Stomach smooth muscle (tissue), 2 donors: ENCODE measurements around the gene ST6GALNAC1.
"Not testable (repeated sequence)": the region's sequence is repeated elsewhere in the genome, so short reads cannot be mapped to it uniquely, and the experiment has no call there.

ENCODE experiments used
- H3K27ac ChIP-seq: one replicate; pipeline ENCODE4 v1.7.0; 2013; ENCODE audit warnings: mild to moderate bottlenecking, low read length, inconsistent platforms
- H3K27me3 ChIP-seq, 2 donors: one replicate each; pipeline ENCODE4 v1.7.0; 2013; ENCODE audit warnings: low read length in 2 of 2; ENCODE audit not compliant: insufficient read depth in 2 of 2, control insufficient read depth in 1 of 2
- H3K36me3 ChIP-seq, 2 donors: one replicate each; pipeline ENCODE4 v1.7.0; 2013; ENCODE audit warnings: low read length in 2 of 2; ENCODE audit not compliant: control insufficient read depth in 2 of 2, insufficient read depth in 2 of 2
- H3K4me1 ChIP-seq: one replicate; pipeline ENCODE4 v1.7.0; 2013; ENCODE audit warnings: low read length; ENCODE audit not compliant: control insufficient read depth, insufficient read depth
- H3K4me3 ChIP-seq, 2 donors: one replicate each; pipeline ENCODE4 v1.7.0; 2013; ENCODE audit warnings: low read length in 2 of 2
- H3K9ac ChIP-seq, 2 donors: one replicate each; pipeline ENCODE4 v1.7.0; 2013; ENCODE audit warnings: low read length in 2 of 2, mild to moderate bottlenecking in 1 of 2
- H3K9me3 ChIP-seq, 2 donors: one replicate each; pipeline ENCODE4 v1.7.0; 2013; ENCODE audit warnings: low read length in 2 of 2; ENCODE audit not compliant: control insufficient read depth in 2 of 2
- donor health status: healthy.
- donor health status: Pancreatic carcinoma.

Gene ST6GALNAC1

DNA sequence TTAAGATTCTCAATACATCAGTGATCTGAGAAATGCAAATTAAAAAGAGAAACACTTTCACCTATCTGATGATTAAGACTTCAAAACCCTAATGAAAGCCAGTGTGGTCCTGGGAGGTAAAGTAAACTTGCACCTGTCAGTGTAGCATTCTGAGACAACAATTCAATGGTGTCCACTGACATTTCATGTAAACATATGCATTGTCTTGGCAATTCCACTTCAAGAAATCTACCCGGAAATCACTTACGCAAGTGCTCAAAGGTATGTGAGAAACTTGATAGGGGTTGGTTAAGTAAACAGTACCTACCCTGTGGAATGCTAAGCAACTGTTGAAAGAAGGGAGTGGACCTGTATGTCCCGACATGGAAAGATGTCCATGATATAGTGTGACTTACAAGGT is 2.1 kb downstream of the ST6GALNAC1 start:
- Histone ChIP-seq H3K9ac (no peak overlapping the region), H3K27ac (no peak overlapping the region), H3K4me3 (no peak overlapping the region), H3K36me3 (no peaks in the 10 kb centered on the region), H3K27me3 (peaks cover 0 to 6% of the 10 kb centered on the region in 2 donors), H3K9me3 (no peaks in the 10 kb centered on the region), H3K4me1 (no peaks in the 10 kb centered on the region)

DNA sequence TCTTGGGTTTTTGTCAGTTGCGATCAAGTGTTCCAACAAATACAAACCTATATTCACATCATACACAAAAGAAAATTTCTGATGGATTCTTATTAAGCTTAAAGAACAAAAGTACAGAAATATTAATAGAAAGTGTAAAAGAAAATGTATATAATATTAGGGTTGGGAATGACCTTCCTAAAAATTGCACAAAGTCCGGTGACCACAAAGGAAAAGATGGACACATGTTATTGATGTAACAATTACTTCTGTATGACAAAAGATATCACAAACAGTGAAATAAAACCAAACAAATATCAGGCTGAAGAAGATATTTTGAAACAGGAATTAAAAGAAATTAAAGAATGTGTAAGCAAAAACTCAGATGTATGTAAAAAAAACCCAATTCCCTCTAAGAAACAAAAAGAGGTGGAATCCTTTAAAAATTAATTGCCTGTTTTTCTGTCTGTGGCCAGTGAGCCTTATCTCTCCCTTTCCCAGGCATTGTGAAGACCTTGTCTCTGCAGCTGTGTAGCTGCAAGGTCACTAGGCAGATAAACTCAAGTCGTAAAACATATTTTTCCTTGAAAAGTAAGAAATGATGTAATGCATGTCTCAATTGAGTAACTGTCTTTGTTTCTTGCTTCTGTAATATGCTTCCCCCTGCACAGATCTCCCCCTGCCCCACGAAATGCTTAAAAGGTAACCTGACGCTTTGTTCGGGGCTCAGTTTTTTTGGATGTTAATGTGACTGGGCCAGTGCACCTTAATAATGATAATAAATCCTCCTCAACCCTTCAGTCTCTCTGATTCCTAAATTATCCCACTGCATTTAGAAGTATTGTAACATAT is 2.8 kb downstream of the ST6GALNAC1 start:
- peaks cover 0 to 6% of the 10 kb centered on the region in 2 donors for H3K27me3 ChIP-seq
- H3K9ac ChIP-seq = no peak overlapping the region
- H3K4me1 ChIP-seq = no peaks in the 10 kb centered on the region
- H3K36me3 ChIP-seq = no peaks in the 10 kb centered on the region
- no peak overlapping the region for H3K4me3 ChIP-seq
- no peaks in the 10 kb centered on the region for H3K9me3 ChIP-seq
- no peak overlapping the region for H3K27ac ChIP-seq

DNA sequence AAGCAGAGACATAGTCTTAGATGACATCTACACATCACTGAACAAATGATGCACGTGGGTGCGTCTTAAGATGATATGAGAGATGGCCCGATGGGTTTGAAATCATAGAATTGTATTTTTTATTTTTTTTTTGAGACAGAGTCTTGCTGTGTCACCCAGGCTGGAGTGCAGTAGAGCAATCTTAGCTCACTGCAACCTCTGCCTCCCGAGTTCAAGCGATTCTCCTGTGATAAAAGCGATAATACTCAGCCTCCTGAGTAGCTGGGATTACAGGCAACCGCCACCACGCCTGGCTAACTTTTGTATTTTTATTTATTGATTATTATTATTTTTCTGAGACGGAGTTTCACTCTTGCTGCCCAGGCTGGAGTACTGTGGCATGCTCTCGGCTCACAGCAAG is 5.3 kb downstream of the ST6GALNAC1 start:
- H3K9me3 ChIP-seq = no peaks in the 10 kb centered on the region
- no peak overlapping the region for H3K4me3 ChIP-seq
- no peaks in the 10 kb centered on the region for H3K4me1 ChIP-seq
- peaks cover 0 to 7% of the 10 kb centered on the region in 2 donors for H3K27me3 ChIP-seq
- no peaks in the 10 kb centered on the region for H3K36me3 ChIP-seq
- H3K27ac ChIP-seq = no peak overlapping the region
- no peak overlapping the region for H3K9ac ChIP-seq

DNA sequence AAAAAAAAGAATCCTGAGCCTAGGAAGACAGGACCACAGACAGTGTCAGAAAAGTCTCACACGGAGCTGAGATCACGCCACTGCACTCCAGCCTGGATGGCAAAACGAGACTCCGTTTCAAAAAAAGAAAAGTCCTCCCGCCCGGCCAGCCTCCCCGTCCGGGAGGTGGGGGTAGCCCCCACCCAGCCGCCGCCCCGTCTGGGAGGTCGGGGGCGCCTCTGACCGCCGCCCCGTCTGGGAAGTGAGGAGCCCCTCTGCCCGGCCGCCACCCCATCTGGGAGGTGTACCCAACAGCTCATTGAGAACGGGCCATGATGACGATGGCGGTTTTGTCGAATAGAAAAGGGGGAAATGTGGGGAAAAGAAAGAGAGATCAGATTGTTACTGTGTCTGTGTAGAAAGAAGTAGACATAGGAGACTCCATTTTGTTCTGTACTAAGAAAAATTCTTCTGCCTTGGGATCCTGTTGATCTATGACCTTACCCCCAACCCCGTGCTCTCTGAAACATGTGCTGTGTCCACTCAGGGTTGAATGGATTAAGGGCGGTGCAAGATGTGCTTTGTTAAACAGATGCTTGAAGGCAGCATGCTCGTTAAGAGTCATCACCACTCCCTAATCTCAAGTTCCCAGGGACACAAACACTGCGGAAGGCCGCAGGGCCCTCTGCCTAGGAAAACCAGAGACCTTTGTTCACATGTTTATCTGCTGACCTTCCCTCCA is 6.9 kb downstream of the ST6GALNAC1 start:
- not testable (repeated sequence) for H3K9me3 ChIP-seq, H3K4me3 ChIP-seq, H3K9ac ChIP-seq, H3K27me3 ChIP-seq, H3K4me1 ChIP-seq, H3K36me3 ChIP-seq, H3K27ac ChIP-seq

DNA sequence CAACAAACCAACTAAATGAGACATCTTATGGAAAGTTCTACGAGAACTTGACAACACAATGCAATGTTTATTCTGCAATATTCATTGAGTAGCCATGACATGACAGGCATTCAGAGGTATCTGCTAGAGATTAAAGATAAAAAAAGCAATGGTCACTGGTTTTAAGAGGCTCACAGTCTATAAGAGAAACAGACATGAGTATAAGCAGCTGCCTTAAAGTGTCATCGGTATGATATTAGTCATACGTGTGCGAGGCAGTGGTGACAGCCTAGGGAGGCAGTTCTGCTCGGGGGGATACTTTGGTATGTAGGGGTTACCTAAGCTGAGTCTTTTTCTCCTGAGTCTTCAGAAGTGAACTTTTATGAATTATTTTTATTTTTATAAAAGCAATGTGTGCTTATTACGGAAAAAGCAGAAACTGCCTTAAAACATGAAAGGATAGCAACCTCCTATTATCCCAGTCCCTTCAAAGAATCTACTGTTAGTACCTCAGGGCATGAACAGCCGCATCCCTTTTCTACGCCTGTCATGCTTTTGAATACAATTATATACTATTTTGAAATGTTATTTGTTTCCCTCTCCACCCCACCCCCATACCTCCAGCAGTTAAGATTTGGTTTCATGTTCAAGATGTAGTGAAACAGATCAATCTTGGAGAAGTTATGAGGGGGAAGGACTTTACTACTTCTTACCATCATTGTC is 7.7 kb downstream of the ST6GALNAC1 start:
- peaks cover 0 to 3% of the 10 kb centered on the region in 2 donors for H3K27me3 ChIP-seq
- H3K4me3 ChIP-seq = no peak overlapping the region
- no peaks in the 10 kb centered on the region for H3K36me3 ChIP-seq
- H3K9me3 ChIP-seq = no peaks in the 10 kb centered on the region
- no peak overlapping the region for H3K27ac ChIP-seq
- H3K4me1 ChIP-seq = no peaks in the 10 kb centered on the region
- H3K9ac ChIP-seq = no peak overlapping the region

DNA sequence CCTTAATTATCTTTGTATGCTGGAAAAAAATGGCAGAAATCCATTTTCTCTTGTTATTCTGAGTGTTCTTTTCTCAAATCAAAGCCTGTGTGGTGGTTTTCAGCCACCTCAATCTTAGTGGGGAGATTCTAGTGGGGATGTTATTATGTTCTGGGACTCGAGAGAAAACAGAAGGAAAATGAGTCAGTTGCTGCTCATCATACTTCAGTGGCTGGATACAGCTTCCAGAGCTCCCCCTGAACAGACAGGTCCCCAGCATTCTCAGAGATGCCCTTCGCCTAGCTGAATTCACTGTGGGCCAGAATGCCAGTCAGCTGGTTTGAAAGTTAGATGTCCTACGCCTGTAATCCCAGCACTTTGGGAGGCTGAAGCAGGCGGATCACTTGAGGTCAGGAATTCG is 8.5 kb downstream of the ST6GALNAC1 start:
- peaks cover 0 to 3% of the 10 kb centered on the region in 2 donors for H3K27me3 ChIP-seq
- no peaks in the 10 kb centered on the region for H3K36me3 ChIP-seq
- no peaks in the 10 kb centered on the region for H3K9me3 ChIP-seq
- no peaks in the 10 kb centered on the region for H3K4me1 ChIP-seq
- H3K27ac ChIP-seq = no peak overlapping the region
- H3K9ac ChIP-seq = no peak overlapping the region
- no peak overlapping the region for H3K4me3 ChIP-seq

DNA sequence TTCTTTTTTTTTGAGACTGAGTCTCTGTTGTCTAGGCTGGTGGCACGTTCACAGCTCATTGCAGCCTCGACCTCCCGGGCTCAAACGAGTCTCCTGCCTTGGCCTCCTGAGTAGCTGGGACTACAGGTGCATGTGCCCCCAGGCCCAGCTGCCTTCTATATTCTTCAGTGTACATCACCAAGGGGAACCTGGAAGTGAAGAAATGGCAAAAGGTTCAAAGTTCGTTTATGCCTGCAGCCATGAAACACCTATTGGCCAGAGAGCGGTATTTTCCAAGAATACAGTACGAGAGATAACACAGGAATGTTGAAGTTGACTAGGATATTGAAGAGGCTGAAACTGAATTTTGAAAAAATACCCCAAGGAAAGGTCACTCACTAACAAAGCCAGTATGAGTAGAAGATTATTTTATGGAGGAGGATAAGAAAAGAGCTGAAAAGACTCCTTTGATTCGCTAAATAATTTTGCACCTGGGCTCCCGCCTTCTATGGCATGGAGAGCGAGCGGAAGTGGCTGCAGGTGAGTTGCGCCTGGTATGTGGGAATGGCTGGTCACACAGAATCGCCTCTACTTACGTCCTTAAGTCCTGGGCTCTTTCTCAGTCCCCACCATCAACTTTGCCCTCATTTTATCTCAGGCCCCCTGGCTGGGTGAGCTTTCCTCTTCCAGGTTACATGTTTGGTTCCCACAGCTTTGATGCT is 9.8 kb downstream of the ST6GALNAC1 start:
- Histone ChIP-seq H3K36me3 (no peaks in the 10 kb centered on the region), H3K4me3 (no peak overlapping the region), H3K9me3 (no peaks in the 10 kb centered on the region), H3K4me1 (no peaks in the 10 kb centered on the region), H3K9ac (no peak overlapping the region), H3K27ac (no peak overlapping the region), H3K27me3 (peaks cover 0 to 3% of the 10 kb centered on the region in 2 donors)

DNA sequence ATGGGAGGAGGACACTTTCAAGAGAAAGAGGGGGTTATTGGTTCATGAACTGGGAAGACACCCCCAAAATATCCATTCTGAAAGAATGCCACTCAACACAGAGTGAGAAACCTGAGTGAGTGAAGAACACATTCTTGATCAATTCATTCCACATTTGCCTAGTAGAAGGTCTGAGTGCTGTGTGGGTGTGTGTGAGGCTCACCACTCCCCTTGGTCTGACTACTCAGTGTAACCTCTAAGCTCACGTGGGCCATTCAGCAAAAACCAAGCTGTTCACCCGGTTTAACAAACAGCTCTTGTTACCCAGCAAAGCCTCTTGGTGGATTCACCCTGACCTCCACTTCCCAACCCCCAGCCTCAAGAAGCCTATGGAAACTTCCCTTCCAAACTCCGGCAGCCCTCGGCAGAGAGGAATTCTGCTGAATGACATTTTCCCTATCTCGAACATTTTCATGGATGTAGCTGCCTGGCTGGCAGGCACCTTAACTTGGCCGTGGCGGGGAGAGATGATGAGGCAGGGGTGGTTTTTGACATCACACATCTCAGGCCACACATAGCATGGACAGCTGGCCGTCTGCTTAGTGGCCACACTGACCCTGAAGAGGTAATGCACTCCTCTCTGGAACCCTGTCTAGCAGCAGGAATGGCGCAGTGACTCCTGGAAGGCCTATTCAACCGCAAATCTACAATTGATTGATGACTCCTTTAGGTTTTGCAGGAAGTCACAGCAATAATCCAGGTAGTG is 11.6 kb downstream of the ST6GALNAC1 start:
- no peaks in the 10 kb centered on the region for H3K36me3 ChIP-seq
- no peaks in the 10 kb centered on the region for H3K9me3 ChIP-seq
- no peak overlapping the region for H3K9ac ChIP-seq
- no peak overlapping the region for H3K27ac ChIP-seq
- peaks cover 0 to 3% of the 10 kb centered on the region in 2 donors for H3K27me3 ChIP-seq
- H3K4me3 ChIP-seq = no peak overlapping the region
- no peaks in the 10 kb centered on the region for H3K4me1 ChIP-seq

DNA sequence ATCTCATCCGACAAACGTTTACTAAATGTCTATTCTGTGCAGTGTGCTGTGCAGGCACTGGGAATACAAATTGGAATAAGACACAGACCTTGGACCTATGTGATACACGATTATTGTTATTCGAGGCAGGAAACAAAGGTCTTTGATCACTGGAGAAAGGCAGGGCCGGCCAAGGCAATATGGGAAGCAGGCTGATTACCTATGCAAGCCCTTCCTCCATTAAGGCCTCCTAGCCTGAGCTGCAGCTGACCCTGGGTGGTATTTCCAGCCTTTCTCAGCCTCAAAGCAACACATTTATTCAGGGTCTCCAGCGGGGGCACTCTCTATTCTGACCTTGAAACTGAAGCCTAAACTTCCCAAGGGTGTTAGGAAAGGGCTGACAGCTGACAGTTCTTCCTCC is 13.4 kb downstream of the ST6GALNAC1 start:
- H3K4me3 ChIP-seq = no peak overlapping the region
- H3K27ac ChIP-seq = no peak overlapping the region
- no peaks in the 10 kb centered on the region for H3K4me1 ChIP-seq
- no peak overlapping the region for H3K9ac ChIP-seq
- H3K9me3 ChIP-seq = no peaks in the 10 kb centered on the region
- H3K36me3 ChIP-seq = no peaks in the 10 kb centered on the region
- no peaks in the 10 kb centered on the region for H3K27me3 ChIP-seq

DNA sequence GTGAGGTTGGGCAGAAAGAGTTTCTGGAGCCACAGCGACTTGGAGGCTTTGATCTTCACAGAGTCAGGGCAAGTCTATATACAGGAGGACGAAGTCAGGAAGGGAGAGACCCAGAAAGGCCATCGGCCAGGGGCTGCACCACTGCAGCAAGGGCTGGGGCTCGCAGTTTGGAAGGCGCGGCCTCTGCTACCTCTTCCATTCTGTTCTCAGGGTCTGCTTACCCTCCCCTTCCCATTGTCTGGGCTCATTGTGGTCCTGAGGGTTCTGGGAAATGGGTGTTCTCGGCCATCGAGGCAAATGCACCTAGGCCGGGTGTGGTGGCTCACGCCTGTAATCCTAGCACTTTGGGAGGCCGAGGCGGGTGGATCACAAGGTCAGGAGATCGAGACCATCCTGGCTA is 16.0 kb downstream of the ST6GALNAC1 start:
- no peaks in the 10 kb centered on the region for H3K27me3 ChIP-seq
- H3K9ac ChIP-seq = no peak overlapping the region
- H3K4me3 ChIP-seq = no peak overlapping the region
- H3K27ac ChIP-seq = no peak overlapping the region
- no peaks in the 10 kb centered on the region for H3K4me1 ChIP-seq
- H3K9me3 ChIP-seq = no peaks in the 10 kb centered on the region
- H3K36me3 ChIP-seq = no peaks in the 10 kb centered on the region
